Epithelial cell of prostate (primary cell): ENCODE data around the gene PCYT1A.
"Not testable (repeated sequence)": the region's sequence is repeated elsewhere in the genome, so short reads cannot be mapped to it uniquely, and the experiment has no call there.

Experiments
- DNase-seq: peaks from one replicate; pipeline ENCODE4 v3.0.0-alpha.2; 2011; ENCODE audit warnings: low read depth, low spot score
- H3K27ac ChIP-seq: fragments of 450-650 bp; 2 replicates; pipeline ENCODE4 v1.5.1; 2017; ENCODE audit warnings: mild to moderate bottlenecking

PCYT1A gene

DNA sequence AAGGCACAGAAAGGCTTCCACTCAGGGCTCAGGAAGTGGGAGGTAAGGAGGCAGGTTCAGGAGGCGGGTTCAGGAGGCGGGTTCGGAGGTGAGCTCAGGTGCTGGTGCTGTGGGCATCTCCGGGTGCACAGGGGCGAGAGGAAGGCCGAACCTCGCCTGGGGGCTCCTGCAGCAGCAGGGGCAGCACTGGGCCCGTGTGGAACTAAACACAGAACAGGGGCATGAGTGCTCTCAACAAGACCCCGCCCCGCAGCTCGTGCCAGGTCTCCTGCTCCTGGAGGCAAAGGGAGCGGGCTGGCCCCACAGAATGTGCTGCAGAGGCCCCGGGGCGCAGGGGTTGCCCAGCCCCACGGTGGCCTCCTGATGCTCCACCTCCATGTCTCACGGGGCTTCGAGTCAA lies 90.0 kb downstream of the PCYT1A start:
- H3K27ac ChIP-seq, result no peak overlapping the region
- no peak for DNase-seq

DNA sequence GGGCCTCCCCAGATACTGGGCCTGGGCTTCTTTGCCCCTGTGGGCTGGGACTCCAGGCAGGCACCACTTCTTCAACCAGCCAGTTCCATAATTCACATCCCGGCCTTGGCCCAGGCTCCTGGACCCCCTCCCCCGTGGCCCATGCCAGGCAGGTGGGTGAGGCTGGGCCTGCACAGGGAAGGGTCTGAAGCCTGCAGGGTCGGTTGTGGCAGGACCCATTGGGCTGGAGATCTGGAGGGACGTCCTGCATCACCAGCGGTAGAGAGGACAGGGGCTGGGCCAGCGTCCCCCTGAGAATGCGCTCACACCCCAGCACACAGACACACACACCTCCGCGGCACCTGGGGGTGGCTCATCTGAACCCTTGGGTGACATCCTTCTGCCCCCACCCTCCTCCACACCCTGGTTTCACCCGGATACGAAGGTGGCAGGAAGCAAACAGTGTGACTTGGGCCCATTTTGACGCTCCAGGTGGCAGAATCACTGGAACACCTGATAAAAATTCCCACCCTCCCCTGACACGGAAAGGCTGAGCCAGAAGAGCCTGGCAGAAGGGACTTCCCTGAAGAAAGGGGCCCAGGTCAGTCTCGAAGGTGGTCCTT lies 91.8 kb downstream of the PCYT1A start:
- H3K27ac ChIP-seq, result no peak overlapping the region
- no peak for DNase-seq

DNA sequence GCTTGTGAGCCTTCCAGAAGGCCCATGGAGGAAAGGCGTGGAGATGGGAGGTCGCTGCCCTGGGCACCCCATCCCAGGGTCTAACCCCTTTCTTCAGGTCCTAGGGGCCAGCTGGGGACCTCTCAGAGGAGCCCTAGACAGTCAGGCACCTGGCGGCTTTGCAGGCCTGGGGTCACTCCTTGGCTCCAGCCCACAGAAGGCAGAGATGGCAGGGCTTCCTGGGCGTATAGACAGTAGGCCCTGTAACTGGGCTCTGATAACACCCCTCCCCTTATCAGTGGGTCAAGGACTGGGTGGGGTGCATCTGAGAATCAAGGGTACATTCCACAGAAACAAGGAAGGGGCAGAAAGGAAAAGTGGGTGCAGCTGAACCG lies 93.0 kb downstream of the PCYT1A start:
- no peak overlapping the region for H3K27ac ChIP-seq
- DNase-seq, result no peak

DNA sequence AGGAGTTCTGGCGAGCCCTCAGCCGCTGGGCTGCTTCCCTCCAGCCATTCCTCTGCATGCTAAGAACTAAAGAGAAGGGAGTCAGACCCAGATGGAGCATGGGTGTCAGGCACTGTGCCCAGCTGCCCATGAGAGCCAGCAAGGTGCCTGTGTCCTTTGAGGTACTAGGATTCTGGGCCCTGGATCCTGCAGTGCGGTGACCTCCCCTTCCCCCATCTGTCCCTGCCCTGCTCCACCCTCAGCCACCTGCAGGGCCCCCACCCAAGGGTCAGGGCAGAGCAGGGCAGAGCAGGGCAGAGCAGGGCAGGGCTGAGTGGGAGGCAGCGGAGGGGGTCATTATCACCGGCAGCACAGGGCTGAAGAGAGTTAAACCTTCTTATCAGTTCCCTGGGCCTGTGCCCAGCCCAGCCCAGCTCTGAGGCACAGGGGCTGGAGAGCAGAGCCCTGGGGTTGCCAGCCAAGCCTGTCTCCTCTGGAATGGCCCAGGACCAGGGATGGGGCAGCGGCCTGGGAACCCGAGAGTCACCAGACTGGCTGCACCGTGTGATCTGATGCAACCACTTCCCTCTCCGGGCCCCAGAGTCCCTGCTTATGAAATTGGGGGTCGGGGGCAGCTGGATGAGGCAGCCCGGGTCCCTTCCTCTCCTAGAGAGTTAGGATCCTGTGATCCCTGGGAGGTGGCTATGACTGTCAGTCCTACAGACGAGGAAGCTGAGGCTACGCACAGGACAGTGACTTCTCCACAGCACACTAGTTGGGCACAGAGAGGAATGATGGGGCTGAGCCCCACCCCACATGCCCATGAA lies 93.6 kb downstream of the PCYT1A start:
- no peak overlapping the region for H3K27ac ChIP-seq
- DNase-seq, result no peak

DNA sequence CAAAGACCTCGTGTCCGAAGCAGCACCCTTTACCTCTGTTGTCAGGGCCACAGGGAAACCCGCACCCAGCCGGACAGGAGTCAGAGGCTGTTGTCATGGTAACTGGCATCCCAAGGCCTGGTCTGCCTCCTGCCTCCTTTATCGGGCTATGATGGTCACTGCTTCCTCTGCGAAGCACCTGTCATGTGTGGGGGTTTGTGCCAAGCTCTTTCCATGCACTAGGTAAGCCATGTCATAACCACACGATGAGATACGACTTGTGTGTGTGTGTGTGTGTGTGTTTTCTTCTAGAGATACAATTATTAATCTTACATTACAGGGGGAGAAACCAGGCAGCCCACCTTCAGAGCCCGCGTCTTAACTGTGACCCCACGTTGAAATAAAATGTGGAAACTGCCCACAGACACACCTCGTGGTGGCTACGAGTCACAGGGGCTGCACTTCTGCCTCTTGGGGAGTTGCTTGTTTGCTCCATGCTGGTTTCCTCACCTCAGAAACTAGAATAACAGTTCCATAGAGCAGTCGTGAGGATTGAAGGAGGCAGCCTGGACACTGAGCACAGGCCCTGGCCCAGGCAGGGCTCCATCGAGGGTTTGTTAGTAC lies 94.3 kb downstream of the PCYT1A start:
- no peak overlapping the region for H3K27ac ChIP-seq
- no peak for DNase-seq

DNA sequence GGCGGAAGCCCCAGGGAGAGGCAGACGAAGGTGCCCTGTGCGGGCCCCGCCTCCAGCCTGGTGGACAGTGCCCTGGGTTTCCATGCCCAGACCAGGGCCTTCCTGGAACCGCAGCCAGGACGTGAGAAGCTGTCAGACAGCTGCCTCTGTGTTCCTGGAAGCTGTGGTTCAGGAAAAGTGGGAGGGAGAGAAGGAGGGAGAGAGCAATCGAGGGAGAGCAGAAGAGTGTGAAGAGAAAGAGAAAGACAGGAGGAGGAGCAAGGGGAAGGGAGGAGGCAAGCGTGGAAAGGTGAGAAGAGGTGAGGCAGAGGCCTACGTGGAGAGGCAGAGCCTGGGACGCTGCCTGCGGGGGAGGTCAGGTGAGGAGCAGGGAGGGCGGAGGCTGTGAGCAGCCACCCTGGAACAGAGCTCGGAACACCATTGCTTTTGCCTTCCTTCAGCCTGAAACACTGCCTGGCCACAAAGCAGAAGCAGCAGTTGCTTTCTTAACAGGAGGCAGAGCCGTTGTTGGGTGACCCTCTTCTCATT lies 94.9 kb downstream of the PCYT1A start:
- no peak overlapping the region for H3K27ac ChIP-seq
- DNase-seq, result no peak

DNA sequence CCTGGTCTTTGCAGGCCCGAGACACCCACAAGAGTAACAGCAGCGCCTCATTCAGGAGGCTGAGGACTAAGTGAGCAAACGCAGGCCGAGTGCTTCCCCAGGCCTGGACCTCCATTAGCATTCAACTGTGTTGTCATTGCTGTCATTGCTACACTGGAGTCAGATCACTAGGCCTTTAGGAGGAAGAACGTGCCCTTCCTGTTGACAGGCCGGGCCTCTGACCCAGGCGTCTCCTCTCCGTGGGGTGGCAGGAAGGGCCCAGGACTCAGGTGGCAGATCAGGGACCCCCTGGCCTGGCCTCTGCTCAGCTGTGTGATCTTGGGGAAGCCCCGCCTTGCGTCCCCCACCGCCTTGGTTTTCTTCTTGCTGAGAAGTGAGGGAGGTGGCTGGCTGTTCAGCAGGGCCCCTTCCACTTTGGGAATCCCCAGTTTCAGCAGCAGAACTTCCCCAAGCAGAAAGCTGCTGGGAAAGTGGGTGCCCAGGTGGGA lies 95.4 kb downstream of the PCYT1A start:
- no peak overlapping the region for H3K27ac ChIP-seq
- DNase-seq, result no peak

DNA sequence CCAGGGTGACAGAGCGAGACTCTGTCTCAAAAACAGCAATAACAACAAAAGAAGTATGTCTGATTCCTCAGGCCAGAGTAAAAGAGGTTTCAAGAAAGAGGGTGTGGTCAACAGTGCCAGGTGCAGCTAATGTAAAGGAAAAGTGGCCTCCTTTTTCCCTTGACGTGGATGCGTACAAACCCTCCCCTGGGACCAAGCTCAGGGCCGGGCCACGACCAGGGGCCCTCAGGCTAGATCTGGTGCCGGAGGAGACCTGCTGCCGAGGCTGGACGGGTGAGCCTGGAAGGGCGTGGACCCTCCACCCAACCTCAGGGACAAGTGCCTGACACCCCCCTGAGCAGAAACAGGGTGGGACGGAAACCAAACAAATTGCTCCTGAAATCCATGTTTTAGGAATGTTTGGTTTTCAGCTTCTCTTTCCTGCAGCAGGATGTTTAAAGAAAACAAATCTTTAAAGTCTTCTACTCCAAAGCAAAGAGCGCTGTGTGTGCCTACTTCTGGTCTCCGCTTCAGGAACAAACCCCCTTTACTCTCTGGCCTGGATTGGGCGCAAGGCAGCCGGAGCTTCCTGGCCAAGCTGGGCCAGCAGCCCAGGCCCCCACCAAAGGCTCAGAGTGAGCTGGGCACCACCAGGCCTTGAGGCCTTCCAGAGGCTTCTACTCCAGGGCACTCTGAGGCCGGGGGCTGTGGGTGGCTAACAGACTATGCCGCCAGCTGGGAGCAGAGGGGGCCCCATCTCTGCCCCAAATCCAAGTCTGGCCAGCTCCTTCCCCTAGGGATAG lies 97.8 kb downstream of the PCYT1A start:
- no peak for DNase-seq
- H3K27ac ChIP-seq, result no peak overlapping the region

DNA sequence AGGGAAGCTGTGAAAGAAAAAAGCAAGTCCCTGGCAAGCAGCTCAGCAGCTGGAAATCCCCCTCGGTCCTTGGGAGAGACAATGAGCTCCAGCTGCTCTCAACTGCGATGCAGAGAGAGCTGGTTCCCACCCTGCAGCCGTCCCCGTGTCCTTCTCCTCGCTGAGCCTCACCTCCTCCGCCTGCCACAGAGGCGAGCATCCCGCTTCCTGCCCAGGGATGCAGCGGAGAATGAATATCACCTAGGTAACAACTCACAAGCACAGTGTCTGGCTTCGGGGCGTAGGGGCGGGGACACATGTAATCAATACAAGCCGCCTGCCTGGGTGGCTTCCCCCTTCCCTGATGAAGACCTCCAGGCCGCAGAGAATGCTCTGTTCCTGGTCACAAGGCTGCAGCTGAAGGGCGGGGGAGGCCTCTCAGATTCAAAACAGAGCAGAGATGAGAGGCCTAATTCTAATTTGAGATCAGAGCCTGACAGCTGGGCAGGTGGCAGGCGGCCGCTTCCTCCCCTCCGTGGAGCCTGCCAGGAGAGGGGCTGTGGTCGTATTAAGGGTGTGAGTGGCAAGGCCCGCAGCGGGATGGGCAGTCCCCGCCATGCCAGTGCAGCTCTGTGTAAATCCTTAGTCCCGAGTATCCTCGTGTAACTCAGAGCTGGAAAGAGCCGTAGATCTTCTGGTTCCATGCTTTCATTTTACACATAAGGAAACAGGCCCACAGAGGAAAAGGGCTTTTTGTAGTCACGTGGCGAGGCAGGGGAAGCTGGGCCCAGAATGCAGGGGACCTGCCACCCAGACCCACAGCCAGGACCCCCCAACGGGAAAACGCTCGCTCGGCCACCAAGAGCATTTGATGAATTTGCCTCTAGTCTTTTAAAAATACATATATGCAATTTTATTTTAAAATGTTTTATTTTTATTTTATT lies 100.6 kb downstream of the PCYT1A start:
- H3K27ac ChIP-seq, result no peak overlapping the region
- no peak for DNase-seq

DNA sequence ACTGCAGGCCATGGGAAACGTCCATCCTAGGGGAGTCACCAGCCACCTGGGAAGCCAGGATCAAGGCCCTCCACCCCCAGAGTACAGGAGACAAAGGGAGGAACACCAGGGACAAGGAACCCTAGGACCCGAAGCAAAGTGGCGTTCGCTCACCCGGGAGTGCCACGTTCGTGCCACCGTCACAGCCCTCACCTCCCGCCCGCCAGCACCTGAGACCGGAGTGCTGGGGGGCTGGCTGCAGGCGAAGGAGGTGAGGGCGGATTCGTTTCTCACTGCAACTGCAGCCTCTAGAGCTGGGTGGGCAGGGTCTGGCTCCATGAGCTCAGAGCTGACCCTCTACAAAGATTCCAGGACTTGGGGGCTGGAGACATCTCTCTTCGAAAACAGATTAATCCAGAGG lies 102.6 kb downstream of the PCYT1A start:
- no peak for DNase-seq
- H3K27ac ChIP-seq, result no peak overlapping the region

DNA sequence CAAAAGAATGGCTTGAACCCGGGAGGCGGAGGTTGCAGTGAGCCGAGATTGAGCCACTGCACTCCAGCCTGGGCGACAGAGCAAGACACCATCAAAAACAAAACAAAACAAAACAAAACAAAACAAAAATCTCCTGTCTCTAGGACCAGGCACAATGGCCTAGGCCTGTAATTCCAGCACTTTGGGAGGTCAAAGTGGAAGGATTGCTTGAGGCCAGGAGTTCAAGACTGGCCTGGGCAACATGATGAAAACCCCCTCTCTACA lies 103.4 kb downstream of the PCYT1A start:
- not testable (repeated sequence) for DNase-seq, H3K27ac ChIP-seq

DNA sequence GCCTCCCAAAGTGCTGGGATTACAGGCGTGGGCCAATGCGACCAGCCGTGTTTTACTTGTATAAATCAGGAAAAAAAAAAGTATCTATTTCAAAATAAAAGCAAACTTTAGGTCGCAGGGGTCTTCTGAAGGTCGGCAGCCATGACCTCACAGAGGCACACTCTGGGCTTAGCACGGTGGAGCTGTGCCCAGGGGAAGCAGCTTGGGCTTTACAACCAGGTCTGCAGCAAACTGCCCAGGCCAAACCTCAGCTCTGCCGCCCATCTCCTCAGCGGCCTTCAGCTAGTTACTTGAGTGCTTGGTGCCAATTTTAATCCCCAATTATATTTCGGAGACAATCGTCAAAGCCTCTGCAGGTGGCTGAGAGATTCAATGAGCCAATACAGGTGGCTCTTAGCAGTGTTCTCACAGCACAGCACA lies 106.4 kb downstream of the PCYT1A start:
- H3K27ac ChIP-seq, result no peak overlapping the region
- no peak for DNase-seq

DNA sequence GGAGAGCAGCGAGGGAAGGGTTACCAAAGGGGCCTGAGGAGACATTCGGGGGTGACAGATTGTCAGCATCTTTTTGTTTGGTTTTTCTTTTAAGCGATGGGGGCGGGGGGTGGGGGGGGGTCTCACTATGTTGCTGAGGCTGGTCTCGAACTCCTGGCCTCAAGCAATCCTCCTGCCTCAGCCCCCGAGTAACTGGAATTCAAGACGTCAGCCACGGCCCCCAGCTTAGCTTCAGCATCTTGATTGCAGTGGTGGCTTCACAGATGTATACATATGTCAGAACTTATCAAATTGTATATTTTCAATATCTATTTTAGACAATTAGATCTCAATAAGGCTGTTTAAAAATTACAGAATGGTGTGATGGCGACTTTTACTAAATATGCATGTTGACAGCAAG lies 107.2 kb downstream of the PCYT1A start:
- H3K27ac ChIP-seq, result peak overlapping the region; percentile 57
- DNase-seq, result no peak
